Measurements from ENCODE around the gene ACTR1A. TPM values are rescaled to one million over a fixed set of nuclear protein-coding genes. Genes with fewer than 3 reads are reported as not detected.

The ACTR1A gene
- total RNA-seq, 1 experiment from 2014 or later = 82.1 TPM

- no peaks in the 10 kb centered on the region for H3K9me3 Mint-ChIP-seq
Observed at GRCh38 chr10:102527546-102527945, 25.0 kb upstream of the ACTR1A start.

More at GRCh38 chr10:102527546-102527945, 25.0 kb upstream of the ACTR1A start:
- H2AFZ ChIP-seq (ENCODE audit: low read length) = no peak overlapping the region
- no peak for TF ChIP-seq CTCF (conservative IDR thresholded peaks at IDR 0.05)
- H2BK15ac ChIP-seq (ENCODE audit: low read depth, low read length) = no peak overlapping the region
- H3K9ac ChIP-seq (ENCODE audit: extremely low read depth, insufficient read length, low read length) = no peak overlapping the region
- no peak overlapping the region for H2BK20ac ChIP-seq (ENCODE audit: low read depth, low read length, poor library complexity, severe bottlenecking)
- Mint-ChIP-seq H3K4me1 (no peaks in the 10 kb centered on the region), H3K27ac (no peak overlapping the region; a peak in 1 of 7 replicates), H3K27me3 (ENCODE audit: low read depth) (no peaks in the 10 kb centered on the region; the same call in 1 of the 2 replicates), H3K36me3 (ENCODE audit: insufficient read depth in 1 of 3, low read depth in 3 of 3) (peaks cover 0 to 7% (median 5%) of the 10 kb centered on the region in 3 experiments; a peak in 4 of 7 replicates), H3K4me3 (no peak overlapping the region)
- no peak overlapping the region for H2BK12ac ChIP-seq (ENCODE audit: insufficient read length, low read depth, low read length)
- no peaks in the 10 kb centered on the region for H3K23me2 ChIP-seq (ENCODE audit: insufficient read length, low read depth, low read length, poor library complexity, severe bottlenecking)
- H3K27me3 ChIP-seq (ENCODE audit: insufficient read depth, low read length) = no peaks in the 10 kb centered on the region
- no peak overlapping the region for H3K4me2 ChIP-seq (ENCODE audit: insufficient read depth, insufficient read length, low read length)
- H3K27ac ChIP-seq (ENCODE audit: insufficient read length, low read depth, low read length) = no peak overlapping the region
- no peak overlapping the region for H3K56ac ChIP-seq (ENCODE audit: insufficient read length, low read depth, low read length)
- DNase-seq = no peak
- H3K4ac ChIP-seq (ENCODE audit: low read depth, low read length) = no peak overlapping the region
- H3T11ph ChIP-seq (ENCODE audit: low read length) = no peak overlapping the region
- H2BK120ac ChIP-seq (ENCODE audit: low read depth, low read length, poor library complexity, severe bottlenecking) = no peak overlapping the region
- H2BK5ac ChIP-seq (ENCODE audit: insufficient read length, low read length) = no peak overlapping the region
- H3K9me3 ChIP-seq (ENCODE audit: control insufficient read depth, low read depth, low read length) = no peaks in the 10 kb centered on the region
- WGBS (ENCODE audit: extremely low coverage, insufficient read length, low lambda C conversion rate) = no CpG with 5 or more reads among the region's 2 CpGs
- no peak overlapping the region for H4K91ac ChIP-seq (ENCODE audit: insufficient read length, low read depth, low read length)
- H3K79me2 ChIP-seq (ENCODE audit: insufficient read depth, low read length) = no peaks in the 10 kb centered on the region
- H3K14ac ChIP-seq (ENCODE audit: insufficient read depth, low read length) = no peak overlapping the region
- no peaks in the 10 kb centered on the region for H3K4me1 ChIP-seq (ENCODE audit: insufficient read depth, low read length)
- H3K79me1 ChIP-seq (ENCODE audit: insufficient read depth, low read depth, low read length, poor library complexity, severe bottlenecking) = no peaks in the 10 kb centered on the region
- no peak overlapping the region for H3K18ac ChIP-seq (ENCODE audit: insufficient read length, low read depth, low read length)
- no peaks in the 10 kb centered on the region for H4K20me1 ChIP-seq (ENCODE audit: control insufficient read depth, insufficient read depth, insufficient read length)
- H2AK5ac ChIP-seq (ENCODE audit: insufficient read length, low read length) = no peak overlapping the region
- H4K8ac ChIP-seq (replicated peaks; ENCODE audit: insufficient read length, low read depth, low read length) = no peak overlapping the region
- no peak overlapping the region for H4K5ac ChIP-seq (ENCODE audit: insufficient read length, low read depth, low read length)
- no peak overlapping the region for H3K23ac ChIP-seq (ENCODE audit: insufficient read length, low read depth, low read length)

Data from H9 (cell line).